ENCODE measurements around the gene MAGEA2. TPM values are rescaled to one million over a fixed set of nuclear protein-coding genes. Genes with fewer than 3 reads are reported as not detected.
"Not testable (repeated sequence)": the region's sequence is repeated elsewhere in the genome, so short reads cannot be mapped to it uniquely, and the experiment has no call there.

The MAGEA2 gene
- total RNA-seq, result under 1 TPM in 1 of 6 donors, not detected in 5; 0.20 TPM

DNA sequence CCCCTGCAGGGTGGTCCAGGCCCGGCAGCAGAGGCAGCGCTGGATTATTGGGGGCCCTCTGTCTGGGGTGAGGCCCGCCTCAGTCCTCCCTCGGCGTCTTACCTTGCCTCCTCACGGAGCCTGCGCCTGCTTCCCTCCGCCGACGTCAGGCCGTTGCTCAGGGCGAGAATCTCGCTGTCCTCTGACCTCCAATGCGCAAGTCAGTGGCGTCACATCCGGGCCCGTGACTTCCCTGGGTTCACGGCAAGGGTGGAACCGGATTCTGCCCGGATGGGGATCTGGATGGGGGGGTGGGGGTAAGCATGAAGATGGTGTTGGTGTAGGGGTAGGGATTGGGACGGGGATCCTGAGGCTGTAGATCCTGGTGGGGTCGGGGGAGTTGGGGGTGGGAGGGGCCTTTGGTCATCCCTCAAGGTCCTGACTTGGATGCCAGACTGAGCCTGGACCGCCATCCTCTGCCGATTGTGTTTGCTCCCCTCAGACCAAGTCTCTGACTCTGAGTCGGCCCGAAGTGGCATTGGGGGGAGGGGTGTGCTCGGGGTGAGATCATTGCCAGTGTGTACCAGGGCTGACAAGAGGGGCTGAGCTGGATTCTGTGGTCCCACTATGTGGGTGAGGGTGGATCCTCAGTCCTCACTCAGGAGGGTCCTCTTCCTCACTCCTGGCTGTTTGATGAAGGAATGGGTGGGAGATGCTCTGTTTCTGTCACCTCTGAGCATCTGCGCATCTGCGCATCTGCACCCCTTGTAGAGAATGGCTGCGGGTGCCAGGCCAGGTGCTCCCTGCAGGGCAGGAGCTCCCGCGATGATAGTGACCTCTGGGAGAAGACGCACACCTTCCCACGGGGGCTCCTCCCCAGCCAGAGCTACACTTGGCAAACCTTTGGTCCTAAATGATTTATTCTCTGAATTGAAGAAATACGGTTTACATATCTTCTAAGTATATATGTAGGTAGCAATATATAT, at the start of gene MAGEA2:
Gene MAGEA2, minus strand, starts transcription at position 157 of the 965 bp plus-strand sequence. CDS start 2,479 bp downstream, outside the sequence.
- not testable (repeated sequence) for H3K27me3 ChIP-seq; H3K36me3 ChIP-seq; H3K4me3 ChIP-seq; H3K9me3 ChIP-seq; H3K27ac ChIP-seq; DNase-seq; H3K4me1 ChIP-seq; ATAC-seq (ENCODE audit: low FRiP score in 2 of 2)
- WGBS, 2 donors, result no CpG with 5 or more reads among the region's 35 CpGs

DNA sequence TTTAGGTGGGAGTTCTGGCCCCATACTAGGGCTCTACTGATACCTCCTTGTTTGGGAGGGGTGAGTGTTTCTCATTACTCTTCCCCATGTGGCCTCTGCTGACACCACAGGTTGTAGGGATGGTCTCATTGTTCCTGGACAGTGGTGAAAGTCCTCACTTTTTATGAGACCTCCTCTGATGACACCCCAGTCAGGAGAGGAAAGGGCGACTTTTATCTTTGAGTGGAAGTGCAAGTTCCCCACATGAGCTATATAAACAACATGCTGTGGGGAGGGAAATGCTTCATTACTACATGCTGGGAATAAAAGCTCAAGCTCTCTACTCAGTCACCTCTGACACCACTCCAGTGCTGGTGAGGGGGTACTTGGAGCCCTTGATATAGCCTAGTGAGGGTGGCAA, 45.3 kb upstream of the MAGEA2 start:
- ATAC-seq (ENCODE audit: low FRiP score in 2 of 2) (no peak), DNase-seq (no peak)
- H3K27me3 ChIP-seq, result no peaks in the 10 kb centered on the region
- TF ChIP-seq POLR2A (IDR thresholded peaks at IDR 0.05), result no peak
- TF ChIP-seq POLR2AphosphoS5 (IDR thresholded peaks at IDR 0.05), result no peak
- TF ChIP-seq EP300 (IDR thresholded peaks at IDR 0.05), result no peak
- no peak for TF ChIP-seq CTCF (IDR thresholded peaks at IDR 0.05)
- H3K27ac ChIP-seq, result no peak overlapping the region
- no peak overlapping the region for H3K4me3 ChIP-seq
- no peaks in the 10 kb centered on the region for H3K36me3 ChIP-seq
- H3K4me1 ChIP-seq, result no peaks in the 10 kb centered on the region
- 20 to 57% methylated on average over 1 of the region's 1 CpG for WGBS, 2 donors
- no peaks in the 10 kb centered on the region for H3K9me3 ChIP-seq

- H3K36me3 ChIP-seq; ATAC-seq (ENCODE audit: low FRiP score in 2 of 2); DNase-seq; H3K27ac ChIP-seq; H3K4me3 ChIP-seq; H3K9me3 ChIP-seq; H3K4me1 ChIP-seq; H3K27me3 ChIP-seq: not testable (repeated sequence)
- WGBS, 2 donors, result no CpG with 5 or more reads among the region's 3 CpGs
Observed at GRCh38 chrX:152787062-152787461, 33.4 kb upstream of the MAGEA2 start.

DNA sequence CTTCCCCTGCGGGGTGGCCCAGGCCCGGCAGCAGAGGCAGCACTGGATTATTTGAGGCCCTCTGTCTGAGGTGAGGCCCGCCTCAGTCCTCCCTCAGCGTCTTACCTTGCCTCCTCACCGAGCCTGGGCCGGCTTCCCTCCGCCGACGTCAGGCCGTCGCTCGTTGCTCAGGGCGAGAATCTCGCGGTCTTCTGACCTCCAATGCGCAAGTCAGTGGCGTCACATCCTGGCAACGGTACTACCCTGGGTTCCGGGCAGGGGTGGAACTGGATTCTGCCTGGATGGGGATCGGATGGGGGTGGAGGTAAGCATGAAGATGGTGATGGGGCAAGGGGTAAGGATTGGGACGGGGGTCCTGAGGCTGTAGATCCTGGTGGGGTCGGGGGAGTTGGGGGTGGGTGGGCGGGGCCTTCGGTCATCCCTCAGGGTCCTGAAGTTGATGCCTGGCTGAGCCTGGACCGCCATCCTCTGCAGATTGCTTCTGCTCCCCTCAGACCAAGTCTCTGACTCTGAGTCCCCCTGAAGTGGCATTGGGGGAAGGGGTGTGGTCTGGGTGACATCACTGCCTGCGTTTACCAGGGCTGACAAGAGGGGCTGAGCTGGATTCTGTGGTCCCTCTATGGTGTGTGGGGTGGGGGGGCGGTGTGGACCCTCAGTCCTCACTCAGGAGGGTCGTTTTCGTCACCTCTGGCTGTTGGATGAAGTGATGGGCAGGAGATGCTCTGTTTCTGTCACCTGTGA, 16.1 kb upstream of the MAGEA2 start, which contains the start of gene MAGEA6:
Gene MAGEA6, minus strand, starts transcription at position 141 of the 741 bp plus-strand sequence. CDS start 2,039 bp downstream, outside the sequence.
- not testable (repeated sequence) for H3K4me3 ChIP-seq, DNase-seq, H3K4me1 ChIP-seq, H3K36me3 ChIP-seq, H3K27me3 ChIP-seq, H3K9me3 ChIP-seq, H3K27ac ChIP-seq
- peak in 1 of 2 donors; percentile 15 for ATAC-seq (ENCODE audit: low FRiP score in 2 of 2)
- no CpG with 5 or more reads among the region's 29 CpGs for WGBS, 2 donors

DNA sequence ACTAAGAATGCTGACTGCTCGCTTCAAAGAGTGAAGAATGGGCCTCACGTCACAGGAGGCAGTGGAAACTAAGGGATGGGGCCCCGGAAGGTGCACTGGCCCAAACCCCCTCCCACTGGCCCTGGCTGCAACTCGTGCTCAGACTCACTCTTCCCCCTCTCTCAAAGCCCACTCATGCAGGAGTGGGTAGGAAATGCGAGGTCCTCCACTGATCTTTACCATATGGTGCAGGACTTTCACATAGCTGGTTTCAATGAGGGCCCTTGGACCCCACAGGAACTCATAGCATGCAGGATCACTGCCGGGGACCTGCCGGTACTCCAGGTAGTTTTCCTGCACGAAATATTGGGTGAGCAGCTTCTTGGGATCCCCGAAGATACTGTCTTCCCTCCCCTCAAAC, 12.9 kb upstream of the MAGEA2 start:
- not testable (repeated sequence) for H3K9me3 ChIP-seq; ATAC-seq (ENCODE audit: low FRiP score in 2 of 2); H3K4me3 ChIP-seq; H3K4me1 ChIP-seq; H3K27ac ChIP-seq; H3K27me3 ChIP-seq; H3K36me3 ChIP-seq
- peak in 1 of 2 donors; percentile 0 for DNase-seq
- WGBS, 2 donors, result 78 to 93% methylated on average over 4 to 9 of the region's 9 CpGs

DNA sequence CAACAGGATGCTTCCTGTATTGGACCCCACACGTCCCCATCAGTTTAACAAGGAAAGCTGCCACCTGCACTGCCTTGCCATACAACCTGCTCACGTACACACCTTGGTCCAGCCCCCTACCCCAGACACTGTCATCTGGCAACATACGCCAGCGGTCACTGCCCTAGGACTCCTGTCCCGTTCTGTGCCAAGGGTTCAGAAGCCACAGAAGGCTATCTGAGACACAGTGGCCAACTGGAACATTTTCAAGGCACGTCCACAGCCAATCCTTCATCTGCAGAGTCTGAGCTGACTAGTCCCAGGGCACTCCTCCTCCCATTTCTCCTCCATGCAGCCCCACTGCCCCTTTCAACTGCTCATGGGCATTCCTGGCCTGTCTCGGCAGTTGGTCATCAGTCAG, 7.9 kb upstream of the MAGEA2 start:
- no CpG with 5 or more reads among the region's 7 CpGs for WGBS, 2 donors
- not testable (repeated sequence) for DNase-seq; H3K36me3 ChIP-seq; H3K27ac ChIP-seq; H3K27me3 ChIP-seq; ATAC-seq (ENCODE audit: low FRiP score in 2 of 2); H3K9me3 ChIP-seq; H3K4me3 ChIP-seq; H3K4me1 ChIP-seq

DNA sequence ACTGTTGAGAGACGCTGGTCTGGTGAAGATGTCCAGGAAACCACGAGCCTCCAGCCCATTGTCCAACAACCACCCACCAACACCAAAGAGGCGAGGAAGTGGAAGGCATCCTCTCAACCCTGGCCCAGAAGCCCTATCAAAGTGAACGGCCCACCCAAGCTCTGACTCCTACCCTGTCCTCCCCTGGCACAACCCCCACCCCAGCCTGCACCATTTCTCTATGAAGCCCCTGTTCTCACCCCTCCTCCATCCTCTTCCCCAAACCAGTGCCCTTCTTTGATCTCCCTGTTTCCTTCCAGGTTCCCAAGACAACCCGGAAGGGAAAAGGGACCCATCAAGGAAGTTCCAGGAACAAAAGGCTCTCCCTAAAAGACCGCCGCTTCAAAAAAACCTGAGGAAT, 5.9 kb upstream of the MAGEA2 start:
- not testable (repeated sequence) for H3K4me3 ChIP-seq, H3K36me3 ChIP-seq, H3K27ac ChIP-seq, H3K27me3 ChIP-seq, DNase-seq, H3K4me1 ChIP-seq, H3K9me3 ChIP-seq
- peak in 1 of 2 donors; percentile 74 for ATAC-seq (ENCODE audit: low FRiP score in 2 of 2)
- 89 to 100% methylated on average over 2 to 5 of the region's 7 CpGs for WGBS, 2 donors

DNA sequence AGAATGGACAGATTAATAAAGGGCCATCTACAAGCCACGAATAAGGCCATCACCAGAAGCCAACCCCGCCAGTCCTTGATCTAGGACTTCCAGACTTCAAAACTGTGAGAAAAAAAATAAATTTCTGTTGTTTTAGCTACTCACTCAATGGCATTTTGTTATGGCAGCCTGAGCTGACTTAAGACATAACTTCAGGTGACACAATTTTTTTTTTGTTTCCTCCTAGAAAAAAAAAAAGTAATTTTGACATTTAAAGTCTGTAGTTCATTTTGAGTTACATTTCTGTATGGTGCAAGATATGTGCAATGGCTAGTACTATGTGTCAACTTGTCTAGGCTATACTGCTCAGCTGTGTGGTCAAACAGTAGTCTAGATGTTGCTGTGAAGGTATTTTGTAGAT, 5.3 kb upstream of the MAGEA2 start, which contains the start of gene CSAG3:
Gene CSAG3, plus strand, starts transcription at position 301 of the 400 bp plus-strand sequence.
- DNase-seq; H3K36me3 ChIP-seq; H3K4me1 ChIP-seq; H3K27me3 ChIP-seq; H3K9me3 ChIP-seq; H3K4me3 ChIP-seq; H3K27ac ChIP-seq; ATAC-seq (ENCODE audit: low FRiP score in 2 of 2): not testable (repeated sequence)
- WGBS, 2 donors, result no CpG with 5 or more reads among the region's 2 CpGs

DNA sequence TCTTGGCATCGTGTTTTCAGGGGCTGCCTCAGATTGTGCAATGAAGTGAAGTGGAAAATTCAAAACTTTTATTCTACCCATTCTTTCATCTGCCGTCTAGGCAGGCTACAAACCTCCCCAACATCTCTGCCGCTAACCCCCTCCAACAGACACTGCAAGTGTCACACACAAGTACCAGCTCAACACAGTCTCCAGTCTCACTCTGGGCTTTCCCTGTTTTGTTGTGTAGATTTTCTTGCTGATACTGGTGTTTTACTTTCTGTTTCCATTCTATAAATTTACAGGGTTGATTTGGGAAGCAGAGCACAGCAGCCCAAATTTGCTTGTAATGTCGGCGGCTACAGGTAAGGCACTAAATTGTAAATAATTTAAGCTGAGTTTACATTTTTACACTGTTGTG, 1.2 kb upstream of the MAGEA2 start:
- not testable (repeated sequence) for H3K27ac ChIP-seq; H3K27me3 ChIP-seq; H3K36me3 ChIP-seq; ATAC-seq (ENCODE audit: low FRiP score in 2 of 2); H3K9me3 ChIP-seq; DNase-seq; H3K4me3 ChIP-seq; H3K4me1 ChIP-seq
- WGBS, 2 donors, result no CpG with 5 or more reads among the region's 5 CpGs

Measured in upper lobe of left lung (tissue), 6 donors.